GM23248 (cell line): ENCODE measurements around the gene CMIP. TPM values are rescaled to one million over a fixed set of nuclear protein-coding genes. Genes with fewer than 3 reads are reported as not detected.

ENCODE experiments used
- DNase-seq: peaks from one replicate; pipeline ENCODE4 v3.0.0-alpha.2; 2015
- H2AFZ ChIP-seq: fragments of 200-600 bp; sonication (generic); 2 replicates; pipeline ENCODE4 v1.6.1; 2016; ENCODE audit warnings: antibody characterized with exemption
- H3F3A ChIP-seq: fragments of 200-600 bp; sonication (generic); 2 replicates; pipeline ENCODE4 v1.6.1; 2016; ENCODE audit warnings: mild to moderate bottlenecking, antibody characterized with exemption, mixed run types; ENCODE audit not compliant: insufficient read depth
- H3K27ac ChIP-seq: fragments of 200-600 bp; sonication (generic); 2 replicates; pipeline ENCODE4 v1.5.1; 2016; ENCODE audit warnings: mild to moderate bottlenecking
- H3K27me3 ChIP-seq: fragments of 200-600 bp; sonication (generic); replicated peaks from 2 replicates; pipeline ENCODE4 v1.6.1; 2016; ENCODE audit warnings: mild to moderate bottlenecking; ENCODE audit not compliant: insufficient read depth
- H3K36me3 ChIP-seq: fragments of 200-600 bp; sonication (generic); 2 replicates; pipeline ENCODE4 v1.6.1; 2016; ENCODE audit warnings: low read depth, mild to moderate bottlenecking
- H3K4me1 ChIP-seq: fragments of 200-600 bp; sonication (generic); 2 replicates; pipeline ENCODE4 v1.6.1; 2016; ENCODE audit warnings: mild to moderate bottlenecking; ENCODE audit not compliant: insufficient read depth
- H3K4me2 ChIP-seq: fragments of 200-600 bp; sonication (generic); one replicate; pipeline ENCODE4 v1.6.1; 2016; ENCODE audit warnings: mild to moderate bottlenecking; ENCODE audit not compliant: unreplicated experiment
- H3K4me3 ChIP-seq: fragments of 200-600 bp; sonication (generic); 2 replicates; pipeline ENCODE4 v1.5.1; 2016; ENCODE audit warnings: mild to moderate bottlenecking
- H3K79me2 ChIP-seq: fragments of 200-600 bp; sonication (generic); 2 replicates; pipeline ENCODE4 v1.6.1; 2016; ENCODE audit warnings: mild to moderate bottlenecking; ENCODE audit not compliant: insufficient read depth
- H3K9ac ChIP-seq: fragments of 200-600 bp; sonication (generic); 2 replicates; pipeline ENCODE4 v1.6.1; 2016; ENCODE audit warnings: mild to moderate bottlenecking
- H3K9me2 ChIP-seq: fragments of 200-600 bp; sonication (generic); 2 replicates; pipeline ENCODE4 v1.6.1; 2016; ENCODE audit warnings: mixed run types, mild to moderate bottlenecking, moderate library complexity; ENCODE audit not compliant: insufficient read depth
- H3K9me3 ChIP-seq: fragments of 200-600 bp; sonication (generic); one replicate; pipeline ENCODE4 v1.6.1; 2017; ENCODE audit warnings: low read depth
- H4K20me1 ChIP-seq: fragments of 200-600 bp; sonication (generic); 2 replicates; pipeline ENCODE4 v1.6.0; 2016; ENCODE audit not compliant: insufficient read depth
- EZH2 ChIP-seq: fragments of 200-600 bp; sonication (generic); IDR thresholded peaks from 2 replicates; pipeline ENCODE4 v1.6.1; 2018; ENCODE audit warnings: antibody characterized with exemption, mild to moderate bottlenecking; ENCODE audit not compliant: insufficient read depth, poor library complexity, severe bottlenecking
- EZH2phosphoT487 ChIP-seq: fragments of 200-600 bp; sonication (generic); IDR thresholded peaks from 2 replicates; pipeline ENCODE4 v1.6.1; 2018; ENCODE audit warnings: antibody characterized with exemption, moderate library complexity, mild to moderate bottlenecking, low read depth; ENCODE audit not compliant: insufficient read depth
- WGBS, 2 experiments: methylation state at CpG; one replicate each; pipeline ENCODE4 v1.1.6; 2015 to 2017; ENCODE audit warnings: low lambda C conversion rate in 2 of 2, low coverage in 1 of 2; ENCODE audit errors: missing lambda C conversion rate in 2 of 2; 5-methylcytosine and 5-hydroxymethylcytosine counted together
- in situ Hi-C: fragments of 300-500 bp; cut with MboI; formaldehyde crosslinking; loops from 2 replicates; pipeline ENCODE4 v1.15.0; 2020
- polyA plus RNA-seq: library from polyadenylated mRNA; unstranded; fragments of >200 nt; fragmentation: Nextera tagmentation; extraction: Ambion mirVana; gene quantifications from 2 replicates; pipeline ENCODE4 v1.2.1, GENCODE V29; 2016
- total RNA-seq: library from RNA; depleted of rRNA; stranded (reverse); fragments of >200 nt; shearing (Covaris generic); gene quantifications from 2 replicates; pipeline ENCODE4 v1.2.3, GENCODE V29; 2014

The CMIP gene
- total and polyA plus RNA-seq, 2 experiments from 2014 or later = 1.5 to 9.5 TPM

- DNase-seq = no peak
- WGBS, 2 experiments = 91 to 92% methylated on average over 13 of the region's 13 CpGs
- Histone ChIP-seq H3K9me2 (no peaks in the 10 kb centered on the region), H3K4me3 (no peak overlapping the region), H3K9ac (no peak overlapping the region), H3K27ac (no peak overlapping the region), H3K79me2 (no peaks in the 10 kb centered on the region), H3F3A (no peaks in the 10 kb centered on the region), H3K4me1 (peaks cover 7% of the 10 kb centered on the region), H2AFZ (no peak overlapping the region), H3K27me3 (no peaks in the 10 kb centered on the region), H3K9me3 (no peaks in the 10 kb centered on the region), H3K4me2 (no peak overlapping the region), H3K36me3 (0 out of 2 replicates have a peak, but pooled peaks cover 3% of the 10 kb centered on the region), H4K20me1 (no peaks in the 10 kb centered on the region)
- TF ChIP-seq EZH2 (no peak), EZH2phosphoT487 (no peak)
- in situ Hi-C loops = no loop called here
Measured at GRCh38 chr16:81657781-81658180, 213.2 kb downstream of the CMIP start.

GRCh38 chr16:81658373-81658772 is 213.8 kb downstream of the CMIP start:
- in situ Hi-C loops = no loop called here
- H3K27ac ChIP-seq = no peak overlapping the region
- no peaks in the 10 kb centered on the region for H3K9me3 ChIP-seq
- WGBS, 2 experiments = 93 to 100% methylated on average over 4 of the region's 4 CpGs
- peaks cover 7% of the 10 kb centered on the region for H3K4me1 ChIP-seq
- H3K4me3 ChIP-seq = no peak overlapping the region
- H2AFZ ChIP-seq = no peak overlapping the region
- no peak for TF ChIP-seq EZH2
- TF ChIP-seq EZH2phosphoT487 = no peak
- DNase-seq = no peak
- no peaks in the 10 kb centered on the region for H3K79me2 ChIP-seq
- no peaks in the 10 kb centered on the region for H3K27me3 ChIP-seq
- no peaks in the 10 kb centered on the region for H3F3A ChIP-seq
- H3K4me2 ChIP-seq = no peak overlapping the region
- 0 out of 2 replicates have a peak, but pooled peaks cover 3% of the 10 kb centered on the region for H3K36me3 ChIP-seq
- H3K9me2 ChIP-seq = no peaks in the 10 kb centered on the region
- no peak overlapping the region for H3K9ac ChIP-seq
- no peaks in the 10 kb centered on the region for H4K20me1 ChIP-seq

GRCh38 chr16:81659249-81659648 is 214.6 kb downstream of the CMIP start:
- no peak overlapping the region for H2AFZ ChIP-seq
- DNase-seq = no peak
- H3K9me3 ChIP-seq = no peaks in the 10 kb centered on the region

GRCh38 chr16:81661082-81661481 is 216.5 kb downstream of the CMIP start:
- 96 to 98% methylated on average over 13 to 14 of the region's 14 CpGs for WGBS, 2 experiments
- H2AFZ ChIP-seq = no peak overlapping the region
- no peaks in the 10 kb centered on the region for H3K79me2 ChIP-seq
- no peaks in the 10 kb centered on the region for H3K27me3 ChIP-seq
- 0 out of 2 replicates have a peak, but pooled peaks cover 3% of the 10 kb centered on the region for H3K36me3 ChIP-seq
- no peak overlapping the region for H3K9ac ChIP-seq
- no peaks in the 10 kb centered on the region for H3K9me2 ChIP-seq
- H3K4me1 ChIP-seq = no peaks in the 10 kb centered on the region
- no peaks in the 10 kb centered on the region for H3K9me3 ChIP-seq
- in situ Hi-C loops = no loop called here
- H3F3A ChIP-seq = no peaks in the 10 kb centered on the region
- no peak for DNase-seq
- H4K20me1 ChIP-seq = no peaks in the 10 kb centered on the region
- H3K27ac ChIP-seq = no peak overlapping the region
- H3K4me2 ChIP-seq = no peak overlapping the region
- H3K4me3 ChIP-seq = no peak overlapping the region
- TF ChIP-seq EZH2phosphoT487 (no peak), EZH2 (no peak)

More at GRCh38 chr16:81659249-81659648, 214.6 kb downstream of the CMIP start:
- no peaks in the 10 kb centered on the region for H3K27me3 ChIP-seq
- WGBS, 2 experiments = 97 to 98% methylated on average over 2 of the region's 2 CpGs
- no peaks in the 10 kb centered on the region for H4K20me1 ChIP-seq
- H3F3A ChIP-seq = no peaks in the 10 kb centered on the region
- in situ Hi-C loops = no loop called here
- H3K4me3 ChIP-seq = no peak overlapping the region
- H3K4me2 ChIP-seq = no peak overlapping the region
- H3K27ac ChIP-seq = no peak overlapping the region
- H3K79me2 ChIP-seq = no peaks in the 10 kb centered on the region
- H3K4me1 ChIP-seq = peaks cover 5% of the 10 kb centered on the region
- H3K9me2 ChIP-seq = no peaks in the 10 kb centered on the region
- 0 out of 2 replicates have a peak, but pooled peaks cover 3% of the 10 kb centered on the region for H3K36me3 ChIP-seq
- TF ChIP-seq EZH2phosphoT487 (no peak), EZH2 (no peak)
- no peak overlapping the region for H3K9ac ChIP-seq

- H3K9me2 ChIP-seq = no peaks in the 10 kb centered on the region
- 99% methylated on average over 14 of the region's 14 CpGs for WGBS, 2 experiments
- 0 out of 2 replicates have a peak, but pooled peaks cover 3% of the 10 kb centered on the region for H3K36me3 ChIP-seq
Measured at GRCh38 chr16:81664153-81664552, 219.5 kb downstream of the CMIP start.

More at GRCh38 chr16:81664153-81664552, 219.5 kb downstream of the CMIP start:
- H4K20me1 ChIP-seq = no peaks in the 10 kb centered on the region
- no peak overlapping the region for H3K27ac ChIP-seq
- H3K4me2 ChIP-seq = no peak overlapping the region
- H3K9me3 ChIP-seq = no peaks in the 10 kb centered on the region
- no peak for TF ChIP-seq EZH2
- no peak for TF ChIP-seq EZH2phosphoT487
- no peak for DNase-seq
- H2AFZ ChIP-seq = no peak overlapping the region
- no peaks in the 10 kb centered on the region for H3K4me1 ChIP-seq
- H3K79me2 ChIP-seq = no peaks in the 10 kb centered on the region
- H3K27me3 ChIP-seq = no peaks in the 10 kb centered on the region
- H3K9ac ChIP-seq = no peak overlapping the region
- H3K4me3 ChIP-seq = no peak overlapping the region
- no peaks in the 10 kb centered on the region for H3F3A ChIP-seq
- in situ Hi-C loops = no loop called here
